ENCODE measurements around the gene TAF7L. TPM values are rescaled to one million over a fixed set of nuclear protein-coding genes. Genes with fewer than 3 reads are reported as not detected.
"Not testable (repeated sequence)": the region's sequence is repeated elsewhere in the genome, so short reads cannot be mapped to it uniquely, and the experiment has no call there.

The TAF7L gene, protein sequence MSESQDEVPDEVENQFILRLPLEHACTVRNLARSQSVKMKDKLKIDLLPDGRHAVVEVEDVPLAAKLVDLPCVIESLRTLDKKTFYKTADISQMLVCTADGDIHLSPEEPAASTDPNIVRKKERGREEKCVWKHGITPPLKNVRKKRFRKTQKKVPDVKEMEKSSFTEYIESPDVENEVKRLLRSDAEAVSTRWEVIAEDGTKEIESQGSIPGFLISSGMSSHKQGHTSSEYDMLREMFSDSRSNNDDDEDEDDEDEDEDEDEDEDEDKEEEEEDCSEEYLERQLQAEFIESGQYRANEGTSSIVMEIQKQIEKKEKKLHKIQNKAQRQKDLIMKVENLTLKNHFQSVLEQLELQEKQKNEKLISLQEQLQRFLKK
- total RNA-seq = 10 to 100 TPM in 1 of 2 donors, not detected in 1; 54.6 TPM

DNA sequence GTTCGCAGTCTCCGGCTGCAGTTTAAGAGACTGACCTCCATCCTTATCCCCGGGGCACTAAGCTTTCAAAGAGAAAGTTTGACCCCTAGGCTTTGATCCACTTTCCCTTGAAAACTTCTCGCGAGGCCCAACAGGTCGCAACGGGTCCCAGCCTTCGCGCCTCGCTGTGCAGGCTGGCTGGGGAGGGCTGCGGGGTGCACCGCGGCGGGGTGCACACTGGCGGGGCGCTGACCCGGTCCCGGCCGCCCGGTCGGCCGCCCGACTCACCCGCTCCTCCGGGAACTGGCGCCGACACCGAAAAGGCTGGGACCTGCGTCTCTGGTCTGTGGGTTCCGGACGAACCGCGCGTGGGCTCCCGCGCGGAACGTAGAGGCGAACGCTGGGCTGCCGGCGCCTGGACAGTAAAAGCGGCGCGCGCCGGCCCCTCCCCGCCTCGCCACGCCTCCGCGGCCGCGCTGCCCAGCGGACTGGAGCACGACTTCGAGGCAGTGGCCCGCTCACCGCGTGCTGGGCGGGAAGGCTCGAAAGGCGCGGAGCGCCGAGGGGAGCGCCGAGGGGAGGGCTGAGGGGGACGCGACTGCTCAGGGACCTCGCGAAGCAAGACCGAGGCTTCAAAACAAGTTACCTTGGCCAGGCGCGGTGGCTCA is at the start of gene TAF7L:
Gene TAF7L, minus strand, starts transcription at position 378 of the 647 bp plus-strand sequence. CDS start 3,791 bp downstream, outside the sequence.
- 8% methylated on average over 22 of the region's 75 CpGs for WGBS
- intact Hi-C loops (cut with DNase I) = no loop called here
- no peak within 1 kb of the TSS for H3K27ac ChIP-seq
- no peaks in the 10 kb centered on the region for H3K36me3 ChIP-seq
- H3K4me3 ChIP-seq = no peak within 1 kb of the TSS
- H3K27me3 ChIP-seq (replicated peaks; ENCODE audit: insufficient read depth) = no peaks in the 10 kb centered on the region
- no peak for DNase-seq (ENCODE audit: low spot score)
- no peaks in the 10 kb centered on the region for H3K4me1 ChIP-seq (replicated peaks)
- no peak for TF ChIP-seq POLR2AphosphoS5 (IDR thresholded peaks at IDR 0.05)
- H3K9me3 ChIP-seq = no peaks in the 10 kb centered on the region

DNA sequence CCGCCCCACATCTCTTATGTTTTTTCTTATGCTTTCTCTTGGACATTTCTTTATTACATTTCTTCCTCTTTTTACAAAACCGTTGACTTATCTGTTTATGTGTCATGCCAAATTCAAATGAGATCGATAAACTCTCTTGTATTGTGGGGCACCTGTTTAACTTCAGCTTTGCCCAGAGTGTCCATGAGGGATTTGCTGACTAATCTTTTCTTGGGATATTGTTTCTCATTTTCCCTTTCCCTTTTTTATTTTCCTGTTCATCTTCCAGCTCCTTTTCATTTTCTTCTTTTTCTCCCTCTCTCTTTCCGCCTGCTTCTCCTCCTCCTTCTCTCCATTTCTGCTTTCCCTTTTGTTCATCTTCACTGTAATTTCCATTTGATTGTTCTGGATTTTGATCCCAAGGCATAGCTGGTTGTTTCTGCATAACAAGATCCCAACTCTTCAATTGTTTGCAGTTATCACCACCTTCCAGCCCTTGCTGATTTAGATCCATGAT is 46.7 kb upstream of the TAF7L start:
- intact Hi-C loops (cut with DNase I) = no loop called here
- TF ChIP-seq POLR2A (IDR thresholded peaks at IDR 0.05) = no peak
- no peak for TF ChIP-seq POLR2AphosphoS5 (IDR thresholded peaks at IDR 0.05)
- TF ChIP-seq, protein P1, sequence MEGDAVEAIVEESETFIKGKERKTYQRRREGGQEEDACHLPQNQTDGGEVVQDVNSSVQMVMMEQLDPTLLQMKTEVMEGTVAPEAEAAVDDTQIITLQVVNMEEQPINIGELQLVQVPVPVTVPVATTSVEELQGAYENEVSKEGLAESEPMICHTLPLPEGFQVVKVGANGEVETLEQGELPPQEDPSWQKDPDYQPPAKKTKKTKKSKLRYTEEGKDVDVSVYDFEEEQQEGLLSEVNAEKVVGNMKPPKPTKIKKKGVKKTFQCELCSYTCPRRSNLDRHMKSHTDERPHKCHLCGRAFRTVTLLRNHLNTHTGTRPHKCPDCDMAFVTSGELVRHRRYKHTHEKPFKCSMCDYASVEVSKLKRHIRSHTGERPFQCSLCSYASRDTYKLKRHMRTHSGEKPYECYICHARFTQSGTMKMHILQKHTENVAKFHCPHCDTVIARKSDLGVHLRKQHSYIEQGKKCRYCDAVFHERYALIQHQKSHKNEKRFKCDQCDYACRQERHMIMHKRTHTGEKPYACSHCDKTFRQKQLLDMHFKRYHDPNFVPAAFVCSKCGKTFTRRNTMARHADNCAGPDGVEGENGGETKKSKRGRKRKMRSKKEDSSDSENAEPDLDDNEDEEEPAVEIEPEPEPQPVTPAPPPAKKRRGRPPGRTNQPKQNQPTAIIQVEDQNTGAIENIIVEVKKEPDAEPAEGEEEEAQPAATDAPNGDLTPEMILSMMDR (IDR thresholded peaks at IDR 0.05) = no peak
- Histone ChIP-seq H3K4me1 (replicated peaks) (no peaks in the 10 kb centered on the region), H3K27ac (no peak overlapping the region), H3K9me3 (no peaks in the 10 kb centered on the region), H3K4me3 (no peak overlapping the region), H3K36me3 (no peaks in the 10 kb centered on the region), H3K27me3 (replicated peaks; ENCODE audit: insufficient read depth) (no peaks in the 10 kb centered on the region)
- 94% methylated on average over 4 of the region's 4 CpGs for WGBS
- no peak for DNase-seq (ENCODE audit: low spot score)

DNA sequence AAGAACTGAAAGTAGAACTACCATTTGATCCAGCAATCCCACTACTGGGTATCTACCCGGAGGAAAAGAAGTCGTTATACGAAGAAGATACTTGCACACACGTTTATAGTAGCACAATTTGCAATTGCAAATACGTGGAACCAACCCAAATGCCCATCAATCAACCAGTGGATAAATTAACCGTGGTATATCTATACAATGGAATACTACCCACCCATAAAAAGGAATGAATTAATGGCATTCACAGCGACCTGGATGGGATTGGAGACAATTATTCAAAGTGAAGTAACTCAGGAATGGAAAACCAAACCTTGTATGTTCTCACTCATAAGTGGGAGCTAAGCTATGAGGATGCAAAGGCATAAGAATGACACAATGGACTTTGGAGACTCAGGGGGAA is 43.2 kb upstream of the TAF7L start:
- H3K27me3 ChIP-seq (replicated peaks; ENCODE audit: insufficient read depth); intact Hi-C loops (cut with DNase I); DNase-seq (ENCODE audit: low spot score); H3K36me3 ChIP-seq; H3K4me3 ChIP-seq; H3K4me1 ChIP-seq (replicated peaks); H3K9me3 ChIP-seq; H3K27ac ChIP-seq: not testable (repeated sequence)
- 79% methylated on average over 7 of the region's 7 CpGs for WGBS

DNA sequence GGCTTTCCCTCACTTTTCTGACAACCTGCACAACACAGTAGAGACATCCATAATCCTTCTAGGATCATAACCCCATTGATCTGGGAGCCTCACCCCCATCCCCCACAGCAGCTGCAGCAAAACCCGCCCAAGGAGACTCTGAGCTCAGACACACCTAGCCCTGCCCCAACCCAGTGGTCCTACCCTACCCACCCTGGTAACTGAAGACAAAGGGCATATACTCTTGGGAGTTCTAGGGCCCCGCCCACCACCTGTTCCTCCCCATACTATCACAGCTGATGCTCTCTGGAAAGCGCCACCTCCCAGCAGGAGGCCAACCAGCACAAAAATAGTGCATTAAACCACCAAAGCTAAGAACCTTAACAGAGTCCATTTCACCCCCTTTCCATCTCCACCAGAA is 35.5 kb upstream of the TAF7L start:
- H3K4me3 ChIP-seq; H3K27ac ChIP-seq; H3K36me3 ChIP-seq; H3K4me1 ChIP-seq (replicated peaks); intact Hi-C loops (cut with DNase I); H3K27me3 ChIP-seq (replicated peaks; ENCODE audit: insufficient read depth); DNase-seq (ENCODE audit: low spot score); H3K9me3 ChIP-seq: not testable (repeated sequence)
- WGBS = 88% methylated on average over 3 of the region's 3 CpGs

DNA sequence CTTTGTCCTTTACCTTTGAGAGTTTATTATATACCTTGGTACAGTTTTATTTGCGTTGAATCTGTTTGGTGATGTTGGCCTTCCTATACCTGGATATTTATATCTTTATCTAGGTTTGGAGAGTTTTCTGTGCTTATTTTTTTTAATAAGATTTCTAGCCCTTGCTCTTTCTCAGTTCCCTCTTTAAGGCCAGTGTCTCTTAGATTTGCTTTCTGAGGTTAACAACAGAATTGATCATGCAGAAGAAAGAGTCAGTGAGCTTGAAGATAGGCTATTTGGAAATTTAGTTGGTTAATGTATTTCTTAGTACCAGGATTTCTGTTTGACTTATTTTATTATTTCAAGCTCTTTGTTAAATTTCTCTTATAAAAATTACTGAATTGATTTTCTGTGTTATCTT is 12.7 kb upstream of the TAF7L start:
- WGBS = 100% methylated on average over 1 of the region's 1 CpG
- Histone ChIP-seq H3K27ac (no peak overlapping the region), H3K27me3 (replicated peaks; ENCODE audit: insufficient read depth) (no peaks in the 10 kb centered on the region), H3K36me3 (no peaks in the 10 kb centered on the region), H3K4me3 (no peak overlapping the region), H3K4me1 (replicated peaks) (no peaks in the 10 kb centered on the region), H3K9me3 (no peaks in the 10 kb centered on the region)
- DNase-seq (ENCODE audit: low spot score) = no peak
- intact Hi-C loops (cut with DNase I) = no loop called here
- TF ChIP-seq POLR2A (IDR thresholded peaks at IDR 0.05) = no peak
- TF ChIP-seq, protein P1 (IDR thresholded peaks at IDR 0.05) = no peak
- TF ChIP-seq POLR2AphosphoS5 (IDR thresholded peaks at IDR 0.05) = no peak

DNA sequence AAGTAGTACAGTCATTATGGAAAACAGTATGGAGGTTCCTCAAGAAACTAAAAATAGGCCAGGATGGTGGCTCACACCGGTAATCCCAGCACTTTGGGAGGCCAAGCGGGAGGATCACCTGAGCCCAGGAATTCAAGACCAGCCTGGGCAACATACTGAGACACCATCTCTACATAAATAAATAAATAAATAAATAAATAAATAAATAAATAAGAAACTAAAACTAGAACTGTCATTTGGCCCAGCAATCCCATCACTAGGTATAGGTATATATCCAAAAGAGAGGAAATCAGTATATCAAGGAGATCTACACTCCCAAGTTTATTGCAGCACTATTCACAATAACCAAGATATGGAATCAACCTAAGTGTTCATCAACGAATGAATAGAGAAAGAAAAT is 4.5 kb upstream of the TAF7L start:
- H3K4me3 ChIP-seq; H3K9me3 ChIP-seq; H3K27ac ChIP-seq; H3K27me3 ChIP-seq (replicated peaks; ENCODE audit: insufficient read depth); H3K4me1 ChIP-seq (replicated peaks); DNase-seq (ENCODE audit: low spot score); H3K36me3 ChIP-seq; intact Hi-C loops (cut with DNase I): not testable (repeated sequence)
- WGBS = 96% methylated on average over 3 of the region's 3 CpGs
